Nephron progenitor cell (in vitro differentiated cells): ENCODE data around the gene COPS4.

Experiments used
- DNase-seq: peaks from one replicate; pipeline ENCODE4 v3.0.0; 2021
- H3K27ac Mint-ChIP-seq: 2 replicates; pipeline ENCODE4 v1.8.0; 2021; ENCODE audit warnings: mild to moderate bottlenecking, moderate library complexity, mixed read lengths
- H3K27me3 Mint-ChIP-seq: 2 replicates; pipeline ENCODE4 v1.8.0; 2021; ENCODE audit warnings: mild to moderate bottlenecking, low read depth, mixed read lengths; ENCODE audit not compliant: poor library complexity
- H3K36me3 Mint-ChIP-seq: 2 replicates; pipeline ENCODE4 v1.8.0; 2021; ENCODE audit warnings: low read depth, mixed read lengths
- H3K4me1 Mint-ChIP-seq: 2 replicates; pipeline ENCODE4 v1.8.0; 2021; ENCODE audit warnings: mixed read lengths
- H3K4me3 Mint-ChIP-seq: 2 replicates; pipeline ENCODE4 v1.8.0; 2021; ENCODE audit warnings: mild to moderate bottlenecking, moderate library complexity, mixed read lengths
- H3K9me3 Mint-ChIP-seq: 2 replicates; pipeline ENCODE4 v1.8.0; 2021; ENCODE audit warnings: mild to moderate bottlenecking, moderate library complexity, mixed read lengths
- TF ChIP-seq, protein P1 (sequence below): fragments of 200-600 bp; sonication (generic); IDR thresholded peaks from 2 replicates; pipeline ENCODE4 v1.5.0; 2021; ENCODE audit warnings: antibody characterized with exemption

Gene COPS4

GRCh38 chr4:83112678-83113428 is 77.9 kb downstream of the COPS4 start:
- TF ChIP-seq, protein P1, sequence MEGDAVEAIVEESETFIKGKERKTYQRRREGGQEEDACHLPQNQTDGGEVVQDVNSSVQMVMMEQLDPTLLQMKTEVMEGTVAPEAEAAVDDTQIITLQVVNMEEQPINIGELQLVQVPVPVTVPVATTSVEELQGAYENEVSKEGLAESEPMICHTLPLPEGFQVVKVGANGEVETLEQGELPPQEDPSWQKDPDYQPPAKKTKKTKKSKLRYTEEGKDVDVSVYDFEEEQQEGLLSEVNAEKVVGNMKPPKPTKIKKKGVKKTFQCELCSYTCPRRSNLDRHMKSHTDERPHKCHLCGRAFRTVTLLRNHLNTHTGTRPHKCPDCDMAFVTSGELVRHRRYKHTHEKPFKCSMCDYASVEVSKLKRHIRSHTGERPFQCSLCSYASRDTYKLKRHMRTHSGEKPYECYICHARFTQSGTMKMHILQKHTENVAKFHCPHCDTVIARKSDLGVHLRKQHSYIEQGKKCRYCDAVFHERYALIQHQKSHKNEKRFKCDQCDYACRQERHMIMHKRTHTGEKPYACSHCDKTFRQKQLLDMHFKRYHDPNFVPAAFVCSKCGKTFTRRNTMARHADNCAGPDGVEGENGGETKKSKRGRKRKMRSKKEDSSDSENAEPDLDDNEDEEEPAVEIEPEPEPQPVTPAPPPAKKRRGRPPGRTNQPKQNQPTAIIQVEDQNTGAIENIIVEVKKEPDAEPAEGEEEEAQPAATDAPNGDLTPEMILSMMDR = no peak
- no peak for DNase-seq
- Mint-ChIP-seq H3K4me1 (peaks cover 7% of the 10 kb centered on the region), H3K36me3 (no peaks in the 10 kb centered on the region), H3K27me3 (peaks cover 24% of the 10 kb centered on the region), H3K9me3 (no peaks in the 10 kb centered on the region), H3K4me3 (no peak overlapping the region), H3K27ac (no peak overlapping the region)

GRCh38 chr4:83113429-83113786 is 78.4 kb downstream of the COPS4 start:
- H3K36me3 Mint-ChIP-seq = no peaks in the 10 kb centered on the region
- no peak overlapping the region for H3K27ac Mint-ChIP-seq
- TF ChIP-seq, protein P1 = no peak
- peaks cover 19% of the 10 kb centered on the region for H3K27me3 Mint-ChIP-seq
- peaks cover 7% of the 10 kb centered on the region for H3K4me1 Mint-ChIP-seq
- no peaks in the 10 kb centered on the region for H3K9me3 Mint-ChIP-seq
- no peak overlapping the region for H3K4me3 Mint-ChIP-seq
- DNase-seq = no peak

DNA sequence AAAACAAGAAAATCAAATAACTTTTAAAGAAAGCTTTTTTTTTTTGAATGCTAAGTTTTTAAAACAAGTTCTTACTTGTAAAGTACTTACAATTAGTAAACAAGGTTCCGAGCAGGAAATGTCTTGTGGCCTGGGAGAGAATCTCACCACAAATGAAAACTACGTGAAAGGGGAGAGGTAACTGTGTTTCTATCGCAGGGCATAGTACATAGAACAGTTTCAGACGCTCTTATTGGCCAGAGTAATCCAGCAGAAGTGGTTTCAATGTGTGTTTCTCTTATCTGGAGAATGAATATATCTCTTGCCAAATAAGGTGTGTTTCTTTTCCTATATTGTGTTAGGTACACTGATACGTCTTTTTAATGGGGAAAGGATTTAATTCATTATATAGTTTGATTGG is 79.6 kb downstream of the COPS4 start, which contains the start of gene PLAC8:
TSS of gene PLAC8 (minus strand) at position 154 of the 400 bp plus-strand sequence. CDS start 6,808 bp downstream, outside the sequence.
- no peaks in the 10 kb centered on the region for H3K9me3 Mint-ChIP-seq
- peaks cover 8% of the 10 kb centered on the region for H3K27me3 Mint-ChIP-seq
- H3K4me3 Mint-ChIP-seq = no peak within 1 kb of the TSS
- H3K27ac Mint-ChIP-seq = no peak within 1 kb of the TSS
- TF ChIP-seq, protein P1 = no peak
- DNase-seq = no peak
- no peaks in the 10 kb centered on the region for H3K36me3 Mint-ChIP-seq
- peaks cover 15% of the 10 kb centered on the region for H3K4me1 Mint-ChIP-seq

GRCh38 chr4:83115000-83115399 is 80.0 kb downstream of the COPS4 start:
- H3K27me3 Mint-ChIP-seq = peaks cover 8% of the 10 kb centered on the region
- no peak for DNase-seq
- H3K4me1 Mint-ChIP-seq = peaks cover 15% of the 10 kb centered on the region
- no peaks in the 10 kb centered on the region for H3K36me3 Mint-ChIP-seq
- TF ChIP-seq, protein P1 = no peak
- H3K27ac Mint-ChIP-seq = no peak overlapping the region
- no peaks in the 10 kb centered on the region for H3K9me3 Mint-ChIP-seq
- H3K4me3 Mint-ChIP-seq = no peak overlapping the region

- Mint-ChIP-seq H3K27me3 (peaks cover 5% of the 10 kb centered on the region), H3K4me3 (no peak overlapping the region), H3K4me1 (peaks cover 9% of the 10 kb centered on the region), H3K27ac (no peak overlapping the region), H3K9me3 (no peaks in the 10 kb centered on the region), H3K36me3 (no peaks in the 10 kb centered on the region)
- no peak for DNase-seq
- TF ChIP-seq, protein P1 = no peak
These were observed 80.8 kb downstream of the COPS4 start for GRCh38 chr4:83115656-83116285.
